GM19035 (cell line): ENCODE measurements around the gene CUL1.

Source experiments
- ATAC-seq: cut with Tn5 transposase; IDR thresholded peaks from one replicate; pipeline ENCODE4 v1.9.1; 2021; ENCODE audit not compliant: unreplicated experiment

Gene CUL1

DNA sequence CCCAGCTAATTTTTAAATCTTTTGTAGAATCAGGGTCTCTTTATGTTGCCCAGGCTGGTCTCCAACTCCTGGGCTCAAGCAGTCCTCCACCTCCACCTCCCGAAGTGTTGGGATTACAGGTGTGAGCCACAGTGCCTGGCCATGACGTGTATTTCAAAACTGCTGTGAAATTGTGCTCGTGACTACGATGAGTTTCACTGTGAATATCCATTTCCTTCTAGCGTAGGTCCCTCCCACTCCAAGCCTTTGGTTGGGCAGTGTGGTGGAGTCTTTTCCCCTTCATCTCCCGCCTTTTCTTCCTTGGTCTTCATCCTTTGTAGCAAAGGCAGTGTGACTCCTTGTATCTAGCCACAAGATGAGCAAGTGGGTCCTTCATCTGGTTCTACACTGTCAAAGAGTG is 56.2 kb downstream of the CUL1 start:
- ATAC-seq, result no peak

DNA sequence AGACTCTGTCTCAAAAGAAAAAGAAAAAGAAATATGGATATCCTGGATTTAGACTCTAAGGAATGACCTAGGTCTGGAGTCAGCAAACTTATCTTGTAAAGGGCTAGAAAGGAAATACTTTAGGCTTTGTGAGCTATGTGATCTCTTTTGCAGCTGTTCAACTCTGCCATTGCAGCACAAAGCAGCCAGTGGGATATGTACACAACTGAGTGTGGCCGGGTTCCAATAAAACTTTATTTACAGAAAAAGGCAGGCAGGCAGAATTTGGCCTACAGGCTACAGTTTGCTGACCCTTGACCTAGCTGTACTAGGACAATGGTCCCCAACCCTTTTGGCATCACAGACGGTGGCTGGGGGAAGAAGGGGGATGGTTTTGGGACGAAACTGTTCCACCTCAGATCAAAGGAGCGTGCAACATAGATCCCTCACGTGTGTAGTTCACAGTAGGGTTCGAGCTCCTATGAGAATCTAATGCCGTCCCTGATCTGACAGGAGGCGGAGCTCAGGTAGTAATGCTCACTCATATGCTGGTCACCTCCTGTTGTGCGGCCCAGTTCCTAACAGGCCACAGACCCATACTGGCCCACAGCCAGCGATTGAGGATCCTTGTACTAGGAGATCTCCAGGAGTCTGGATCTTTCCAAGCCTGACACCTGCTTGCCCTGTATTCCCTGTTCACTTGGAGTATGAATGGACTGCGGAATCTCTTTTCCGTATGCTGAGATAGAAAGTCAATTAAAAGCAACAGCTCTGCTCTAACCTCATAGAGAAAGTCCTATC is 63.0 kb downstream of the CUL1 start:
- ATAC-seq, result no peak

DNA sequence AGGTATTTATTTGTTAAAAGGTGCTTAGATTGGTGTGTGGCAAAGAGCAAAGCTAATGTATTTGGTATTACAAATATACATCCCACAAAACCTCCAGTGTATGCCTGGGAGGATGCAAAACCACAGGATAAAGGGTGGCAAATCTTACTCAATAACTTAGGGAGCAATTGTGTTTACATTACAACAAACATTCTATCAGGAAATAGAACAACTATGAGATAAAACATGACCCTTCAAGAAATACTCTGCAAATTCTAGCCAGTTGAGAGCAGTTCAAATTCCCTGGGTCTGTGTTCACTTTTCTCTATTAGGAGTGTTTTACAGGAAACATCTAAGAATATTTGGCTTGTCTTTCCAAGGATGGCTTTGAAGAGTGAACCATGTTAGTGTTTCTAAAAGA is 64.9 kb downstream of the CUL1 start:
- ATAC-seq, result no peak

DNA sequence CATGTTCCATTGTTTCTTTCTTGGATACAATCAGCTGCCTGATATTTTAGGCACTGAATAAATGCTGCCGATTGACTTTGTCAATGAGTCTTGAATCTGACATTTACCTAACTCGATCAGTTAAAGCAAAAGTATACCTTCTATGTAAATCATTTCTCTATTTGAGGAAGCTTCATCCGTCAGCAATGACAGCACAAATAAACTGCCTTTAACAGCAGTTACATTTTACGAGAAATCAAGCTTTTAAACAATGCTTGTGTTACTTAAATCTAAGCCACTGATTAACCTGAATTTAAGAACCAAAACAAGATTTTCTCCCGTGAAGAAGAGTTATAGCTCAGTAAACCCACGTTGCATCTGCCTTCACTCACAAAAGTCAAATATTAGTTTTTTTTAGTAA is 71.3 kb downstream of the CUL1 start:
- no peak for ATAC-seq

DNA sequence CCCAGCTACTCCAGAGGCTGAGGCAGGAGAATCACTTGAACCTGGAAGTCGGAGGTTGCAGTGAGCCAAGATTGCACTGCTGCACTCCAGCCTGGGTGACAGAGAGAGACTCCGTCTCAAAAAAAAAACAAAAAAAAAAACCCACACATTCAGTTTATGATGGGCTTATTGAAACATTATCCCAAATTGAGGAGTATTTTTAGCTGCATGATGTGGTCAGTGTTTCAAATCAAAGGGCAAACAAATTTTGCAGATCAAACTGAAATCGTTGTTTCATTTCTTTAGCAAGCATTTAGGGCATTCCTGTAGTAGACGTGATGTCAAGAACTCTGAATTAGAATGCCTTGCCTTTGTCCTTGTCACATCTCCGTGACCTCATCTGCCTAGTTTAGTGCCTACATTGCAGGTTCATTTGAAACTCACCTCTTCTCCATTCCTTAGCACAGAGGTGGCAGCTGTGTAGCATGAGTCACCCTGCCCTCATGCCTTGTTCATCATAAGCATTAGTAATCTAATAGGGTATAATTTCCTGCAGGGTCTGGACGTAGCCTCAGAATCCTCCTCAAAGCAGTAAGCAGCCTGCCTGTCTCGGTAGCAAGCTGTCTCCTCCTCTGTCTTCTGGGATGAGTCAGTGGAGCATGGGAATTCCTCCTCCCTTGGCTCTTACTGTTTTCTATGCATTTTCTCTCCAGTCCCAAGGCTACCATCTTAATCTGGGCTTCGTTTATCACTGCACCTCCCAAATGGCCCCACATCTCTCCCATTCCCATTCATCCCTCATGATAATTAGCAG is 73.8 kb downstream of the CUL1 start:
- ATAC-seq, result no peak

DNA sequence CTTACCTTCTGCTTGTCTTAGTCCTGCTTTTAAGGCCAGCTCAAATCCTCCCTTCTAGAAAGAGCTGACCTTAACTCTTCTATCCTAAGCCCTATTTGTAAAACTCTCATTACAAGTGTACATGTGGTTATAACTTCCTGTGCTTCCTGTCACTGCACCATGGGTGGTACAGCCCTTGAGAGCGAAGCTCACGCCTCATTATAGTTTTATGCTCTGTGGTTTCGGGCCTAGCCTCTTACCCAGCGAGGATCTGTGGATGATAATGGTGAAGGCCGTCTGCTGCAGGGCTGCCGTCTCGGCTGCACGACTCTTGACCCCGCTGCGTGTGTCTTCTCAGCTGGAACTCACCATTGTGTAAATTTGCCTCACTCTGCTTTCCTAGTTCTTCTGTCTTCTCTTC is 74.6 kb downstream of the CUL1 start:
- ATAC-seq, result no peak

DNA sequence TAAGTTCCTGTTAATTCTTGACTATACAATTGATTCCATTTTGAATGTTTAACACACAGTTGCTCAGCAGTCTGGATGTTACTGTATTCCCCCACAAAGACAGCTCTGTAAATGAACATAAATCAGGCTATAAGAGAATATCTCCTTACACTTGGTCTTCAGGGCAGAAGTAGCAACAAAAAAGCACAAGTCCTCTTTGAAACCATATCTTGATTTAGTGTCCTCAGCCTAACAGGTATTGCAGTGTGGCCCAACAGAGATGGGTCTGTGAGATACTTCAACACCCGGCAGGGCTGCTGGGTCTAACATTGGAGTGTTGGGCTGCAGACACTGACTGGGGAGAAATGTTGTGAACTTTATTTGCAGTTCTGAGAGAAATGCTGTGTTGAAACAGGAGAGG is 75.8 kb downstream of the CUL1 start:
- ATAC-seq, result no peak

DNA sequence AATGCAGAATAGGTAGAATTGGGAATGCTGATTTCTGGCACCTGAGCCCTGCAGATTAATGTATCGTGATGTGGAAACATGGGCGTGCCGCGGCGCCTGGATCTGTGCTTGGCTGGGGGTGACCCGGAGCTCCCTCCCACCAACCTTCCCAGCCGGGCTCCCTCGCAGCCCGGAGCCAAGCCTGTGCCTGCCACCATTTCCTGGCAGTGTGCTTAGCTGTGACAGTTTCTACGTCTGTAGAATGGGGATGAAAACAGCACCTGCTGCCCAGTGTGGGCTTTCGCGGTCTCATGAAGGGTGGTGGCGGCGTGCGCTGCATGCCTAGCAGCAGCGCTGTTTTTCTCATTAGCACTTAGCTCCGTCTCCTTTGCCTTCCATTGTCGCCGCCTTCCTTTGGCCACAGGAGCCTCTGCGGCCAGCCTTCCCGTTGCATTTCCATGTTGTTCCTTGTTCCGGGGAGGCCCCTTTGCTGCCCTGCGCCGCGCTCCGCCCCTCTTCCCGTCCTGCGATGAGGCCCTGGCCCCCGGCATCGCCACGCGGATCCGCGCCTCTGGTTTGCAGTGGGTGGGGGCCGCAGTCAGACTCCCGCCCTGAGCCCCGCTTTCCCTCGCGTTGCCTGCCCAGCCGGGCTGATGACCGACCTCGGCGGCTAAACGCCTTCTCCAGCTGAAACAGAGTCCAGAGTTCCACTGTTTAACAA is 84.2 kb downstream of the CUL1 start:
- no peak for ATAC-seq

DNA sequence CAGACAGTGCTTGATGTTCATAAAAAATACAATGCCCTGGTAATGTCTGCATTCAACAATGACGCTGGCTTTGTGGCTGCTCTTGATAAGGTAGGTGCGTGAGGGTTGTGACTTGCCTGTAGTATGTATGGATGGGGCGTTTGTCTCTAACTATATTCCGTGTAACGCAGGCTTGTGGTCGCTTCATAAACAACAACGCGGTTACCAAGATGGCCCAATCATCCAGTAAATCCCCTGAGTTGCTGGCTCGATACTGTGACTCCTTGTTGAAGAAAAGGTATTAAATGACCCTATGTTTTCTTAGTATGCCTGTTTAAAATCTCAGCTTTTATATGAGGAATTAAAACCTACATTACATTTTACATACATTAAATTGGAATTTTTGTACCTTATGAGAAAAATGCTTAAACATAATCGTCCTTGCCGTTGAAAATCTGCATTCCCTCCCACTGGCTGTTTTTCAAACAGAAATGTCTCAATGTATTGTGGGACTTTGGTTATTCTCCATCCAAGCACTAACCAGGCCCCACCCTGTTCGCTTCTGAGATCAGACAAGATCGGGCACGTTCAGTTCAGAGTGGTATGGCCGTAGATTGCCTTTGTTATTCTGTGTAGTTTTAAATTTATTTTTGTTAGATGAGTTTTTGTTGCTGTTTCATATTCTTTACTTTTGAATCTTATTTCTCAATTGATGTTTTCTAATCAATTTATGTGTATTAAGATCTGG is 85.3 kb downstream of the CUL1 start:
- ATAC-seq, result no peak

DNA sequence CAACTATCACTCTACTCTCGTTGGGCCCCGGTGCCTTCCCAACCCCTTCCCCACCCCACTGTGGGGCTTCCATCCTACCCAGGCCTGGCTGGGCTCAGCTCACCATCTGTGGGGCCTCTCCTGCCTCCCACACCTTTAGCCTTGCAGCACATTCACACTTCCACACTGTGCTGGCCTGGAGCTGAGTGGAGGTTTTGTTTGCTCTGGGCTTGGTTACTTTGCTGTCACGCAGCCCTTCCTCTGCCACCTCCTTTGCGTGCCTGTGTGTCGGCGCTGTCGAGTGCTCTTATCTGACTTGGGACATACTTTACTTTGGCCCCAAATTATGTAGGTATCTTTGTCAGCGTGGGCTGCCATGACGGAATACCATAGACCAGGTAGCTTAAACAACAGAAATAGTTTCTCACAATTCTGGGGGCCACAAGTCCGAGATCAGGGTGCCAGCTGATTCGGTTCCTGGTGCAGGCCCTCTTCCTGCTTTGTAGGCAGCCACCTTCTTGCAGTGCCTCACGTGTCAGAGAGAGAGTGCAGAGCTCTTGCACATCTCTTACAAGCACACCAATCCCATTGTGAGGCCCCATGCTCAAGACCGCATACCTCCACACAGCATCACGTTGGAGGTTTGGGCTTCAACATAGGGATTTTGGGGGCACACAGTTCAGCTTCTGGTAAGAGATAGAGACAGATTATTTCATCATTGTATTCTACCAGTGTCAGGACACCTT is 89.0 kb downstream of the CUL1 start:
- no peak for ATAC-seq

DNA sequence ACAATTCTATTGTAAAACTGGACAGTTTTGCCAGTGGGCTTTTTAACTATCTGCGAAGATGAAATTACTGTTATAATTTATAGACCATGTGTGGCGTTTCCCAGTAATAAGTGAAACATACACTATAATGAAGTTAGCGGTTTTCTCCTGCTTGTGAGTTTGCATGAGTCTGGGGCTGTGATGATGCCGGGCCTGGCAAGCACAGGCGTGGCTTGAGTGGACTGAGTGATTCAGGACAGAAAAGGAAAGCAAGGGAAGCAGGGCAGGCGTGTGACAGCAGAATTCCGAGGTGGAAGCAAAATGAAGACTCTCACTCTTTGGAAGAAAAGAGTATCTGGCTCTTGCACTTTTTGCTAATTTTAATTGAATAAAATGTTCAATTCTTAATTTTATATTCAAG is 90.5 kb downstream of the CUL1 start:
- ATAC-seq, result no peak

DNA sequence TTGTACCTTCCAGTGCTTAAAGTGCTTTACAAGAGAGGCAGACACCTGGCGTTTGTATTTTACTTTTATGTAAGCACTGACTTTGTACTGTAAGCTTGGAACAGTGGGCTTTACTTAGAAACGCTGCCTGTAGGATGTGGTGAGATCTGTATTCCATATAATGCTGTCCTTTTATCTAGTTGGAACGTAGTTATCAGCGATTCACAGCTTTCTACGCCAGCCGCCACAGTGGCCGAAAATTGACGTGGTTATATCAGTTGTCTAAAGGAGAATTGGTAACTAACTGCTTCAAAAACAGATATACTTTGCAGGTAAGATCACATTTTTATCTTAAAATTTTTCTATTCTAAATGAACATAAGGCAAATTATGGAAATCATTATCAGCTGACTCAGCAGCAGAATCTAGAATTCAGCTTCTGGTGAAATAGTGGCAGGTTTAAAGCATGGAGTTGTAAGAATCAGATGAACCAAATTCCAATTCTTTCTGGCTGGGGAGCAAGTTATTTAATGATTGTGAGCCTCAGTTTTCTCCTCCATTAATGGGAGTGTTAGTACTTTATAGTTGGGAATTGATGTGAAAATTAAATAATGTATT is 91.5 kb downstream of the CUL1 start:
- ATAC-seq, result no peak

DNA sequence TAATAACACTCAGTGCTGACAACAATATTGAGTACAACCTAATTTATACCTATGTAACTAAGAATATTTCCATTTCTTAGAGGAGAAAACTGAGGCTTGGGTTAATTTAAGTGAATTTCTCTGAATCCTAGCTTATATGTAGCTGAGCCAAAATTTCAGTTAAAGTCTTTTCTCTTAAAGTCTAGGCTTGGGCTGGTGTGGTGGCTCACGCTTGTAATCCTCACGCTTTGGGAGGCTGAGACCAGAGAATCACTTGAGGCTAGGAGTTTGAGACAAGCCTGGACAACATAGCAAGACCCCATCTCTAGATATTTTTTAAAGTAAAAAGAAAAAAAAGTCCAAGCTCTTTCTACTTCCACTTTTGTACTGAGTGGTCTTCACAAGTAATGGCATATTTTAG is 92.1 kb downstream of the CUL1 start:
- ATAC-seq, result no peak

DNA sequence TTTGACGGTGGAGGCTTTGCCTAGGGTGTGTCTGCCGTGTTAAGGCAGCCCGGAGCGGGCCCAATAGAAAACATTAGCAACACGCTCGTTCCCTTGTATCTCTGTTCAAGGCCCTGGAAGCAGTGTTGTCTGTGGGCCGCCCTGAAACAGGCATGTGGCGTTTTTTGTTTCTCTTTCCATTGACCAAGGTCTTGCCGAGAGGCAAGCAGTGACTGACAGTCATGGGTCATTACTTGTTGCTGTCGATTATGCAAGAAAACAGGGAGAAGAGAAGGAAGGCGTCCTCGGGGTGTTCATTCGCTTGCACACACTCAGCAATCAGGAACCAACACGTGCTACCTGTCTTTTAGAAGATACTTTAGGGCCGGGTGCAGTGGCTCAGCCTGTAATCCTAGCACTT is 92.8 kb downstream of the CUL1 start:
- no peak for ATAC-seq

DNA sequence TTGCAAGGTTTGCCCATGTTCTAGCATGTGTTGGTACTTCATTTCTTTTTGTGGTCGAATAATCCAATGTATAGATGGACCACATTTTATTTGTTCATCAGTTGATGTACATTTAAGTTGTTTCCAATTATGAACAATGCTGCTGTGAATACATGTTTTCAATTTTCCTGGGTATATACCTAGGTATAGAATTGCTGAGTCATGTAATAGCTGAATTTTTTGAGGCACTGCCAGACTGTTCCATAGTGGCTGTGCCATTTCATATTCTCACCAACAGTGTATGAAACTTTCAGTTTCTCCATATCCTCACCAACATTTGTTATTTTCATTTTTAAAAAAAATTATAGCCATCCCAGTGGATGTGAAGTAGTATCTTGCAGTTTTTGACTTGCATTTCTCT is 94.9 kb downstream of the CUL1 start:
- ATAC-seq, result no peak

DNA sequence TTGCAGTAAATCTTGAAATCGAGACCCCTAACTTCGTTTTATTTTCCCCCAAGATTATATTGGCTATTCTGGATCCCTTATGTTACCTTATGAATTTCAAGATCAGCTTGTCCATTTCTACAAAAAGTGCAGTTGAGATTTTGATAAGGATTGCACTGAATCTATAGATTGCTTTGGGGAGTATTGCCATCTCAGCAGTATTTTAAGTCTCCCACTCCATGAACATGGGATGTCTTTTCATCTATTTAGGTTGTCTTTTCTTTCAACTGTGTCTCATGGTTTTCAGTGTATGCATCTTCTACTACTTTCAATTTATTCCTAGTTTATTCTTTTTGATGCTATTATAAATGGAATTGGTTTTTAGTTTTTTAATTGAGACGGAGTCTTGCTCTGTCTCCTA is 95.8 kb downstream of the CUL1 start:
- ATAC-seq, result no peak

DNA sequence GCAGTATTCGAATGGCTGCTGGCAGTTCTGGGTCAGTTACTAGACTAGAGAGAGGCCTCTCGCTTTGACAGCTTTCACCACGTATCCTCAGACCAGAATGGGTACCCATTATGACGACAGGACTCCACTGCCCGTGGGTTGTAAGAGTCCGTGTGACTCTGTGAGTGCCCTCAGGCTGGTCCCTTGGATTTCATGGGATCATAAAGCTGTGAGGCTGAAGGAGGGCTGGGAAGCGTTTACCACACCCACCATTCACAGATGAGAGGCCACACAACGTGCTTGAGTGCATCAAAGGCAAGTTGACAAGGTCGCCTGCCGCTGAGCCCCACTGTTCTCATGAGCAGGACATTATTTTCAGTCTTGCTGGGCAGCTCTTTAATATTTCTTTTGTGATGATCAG is 98.1 kb downstream of the CUL1 start:
- no peak for ATAC-seq

DNA sequence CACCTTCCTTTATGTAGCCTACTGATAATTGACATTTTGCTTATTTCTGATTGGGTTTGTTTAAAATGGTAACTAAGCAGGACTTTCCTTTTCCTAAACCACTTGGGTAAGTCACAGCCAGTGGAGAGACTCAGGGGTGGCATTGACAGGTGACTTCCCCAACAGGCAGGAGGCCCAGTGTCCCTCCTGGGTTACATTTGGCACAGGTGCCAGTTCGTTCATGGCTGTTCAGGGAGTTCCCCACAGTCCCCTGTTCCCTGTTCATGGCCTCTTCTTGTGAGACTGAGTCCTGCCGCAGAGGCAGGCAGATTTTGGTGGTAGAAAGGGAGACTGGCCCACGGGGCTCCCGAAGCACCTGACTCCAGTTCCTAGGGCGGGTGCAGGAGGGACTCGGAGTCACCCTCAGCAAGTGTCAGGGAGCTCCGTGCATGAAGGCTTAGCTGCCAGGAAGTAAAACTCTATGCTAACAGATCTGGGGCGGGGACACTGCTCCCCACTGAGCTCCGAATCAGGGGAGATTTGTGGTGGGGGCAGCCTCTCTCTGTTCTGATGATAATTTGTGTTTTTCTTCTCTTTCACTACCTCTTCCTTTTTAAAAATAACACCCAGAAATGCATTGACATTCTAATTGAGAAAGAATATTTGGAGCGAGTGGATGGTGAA is 101.3 kb downstream of the CUL1 start:
- no peak for ATAC-seq

DNA sequence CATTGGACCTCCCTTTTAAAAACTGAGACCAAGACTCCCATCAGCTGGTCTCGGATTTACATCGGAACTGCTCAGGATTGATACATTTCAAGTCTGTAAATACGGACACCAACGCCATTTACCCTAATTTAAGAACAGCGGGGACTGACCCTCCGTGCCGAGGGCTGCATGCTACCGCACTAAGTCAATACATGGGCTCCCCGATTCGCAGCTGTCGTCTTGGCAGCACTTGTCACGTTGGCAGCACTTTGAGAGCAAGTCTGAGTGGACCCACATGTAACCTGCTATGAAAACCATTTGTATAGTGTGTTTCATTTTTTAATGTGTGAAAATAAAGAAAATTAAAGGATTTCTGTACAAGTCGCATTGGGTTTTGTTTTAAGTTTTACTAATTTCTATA is 102.0 kb downstream of the CUL1 start:
- no peak for ATAC-seq

DNA sequence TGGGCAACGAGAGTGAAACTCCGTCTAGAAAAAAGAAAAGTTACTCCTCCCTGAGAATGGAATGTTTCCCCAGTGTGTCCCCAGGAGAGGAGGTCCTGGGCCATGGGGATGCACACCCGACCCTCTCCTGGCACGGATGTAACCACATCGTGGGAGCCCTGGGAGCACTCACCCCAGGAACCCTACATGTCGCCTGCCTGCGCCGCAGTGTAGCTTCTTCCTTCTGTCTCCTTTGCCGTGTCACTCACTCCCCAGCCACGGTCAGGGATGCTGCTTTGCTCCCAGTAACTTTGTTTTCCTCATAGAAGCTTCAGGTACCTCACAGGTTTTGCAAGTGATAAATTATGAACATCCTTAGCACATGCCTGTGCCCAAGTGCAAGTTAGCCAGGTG is 103.4 kb downstream of the CUL1 start:
- ATAC-seq, result no peak
